ENCODE results near the gene GPS1. TPM values are rescaled to one million over a fixed set of nuclear protein-coding genes. Genes with fewer than 3 reads are reported as not detected.

GPS1 gene
- total and polyA plus RNA-seq, 9 of the 15 experiments (the other 6 are each of a cell fraction or from before 2014, with no cell fraction given) = 3.1 to 167 (median 69.9) TPM

GRCh38 chr17:82030470-82031302 lies 21.0 kb upstream of the GPS1 start (continued):
- TF ChIP-seq NEUROD1 (IDR thresholded peaks at IDR 0.05; ENCODE audit: borderline replicate concordance, low read depth, low read length, partially characterized antibody) (peak; percentile 49), HNRNPK (IDR thresholded peaks at IDR 0.05; ENCODE audit: low read depth, low read length, poor library complexity, severe bottlenecking) (no peak), KLF13 (tag; IDR thresholded peaks at IDR 0.05; ENCODE audit: borderline replicate concordance, low read depth) (no peak), PRMT5 (CRISPR knock-in tag; IDR thresholded peaks at IDR 0.05) (no peak), BDP1 (IDR thresholded peaks at IDR 0.05; ENCODE audit: insufficient read depth, insufficient read length) (no peak), LARP7 (IDR thresholded peaks at IDR 0.05) (no peak), ID3 (CRISPR knock-in tag; IDR thresholded peaks at IDR 0.05) (no peak), ID3 (tag; IDR thresholded peaks at IDR 0.05) (no peak), ZNF639 (CRISPR knock-in tag; conservative IDR thresholded peaks at IDR 0.05 in 1 of 2, IDR thresholded peaks at IDR 0.05 in 1 of 2) (no peak), CBX2 (IDR thresholded peaks at IDR 0.05; ENCODE audit: insufficient read depth, low read length, poor library complexity, severe bottlenecking) (no peak), RUNX1 (IDR thresholded peaks at IDR 0.05; ENCODE audit: low read depth) (no peak), ZNF133 (CRISPR knock-in tag; IDR thresholded peaks at IDR 0.05) (no peak), RBM14 (IDR thresholded peaks at IDR 0.05; ENCODE audit: borderline replicate concordance, insufficient read depth, low read depth, low read length) (no peak), ZNF707 (CRISPR knock-in tag; conservative IDR thresholded peaks at IDR 0.05) (no peak), CREB1 (IDR thresholded peaks at IDR 0.05) (no peak), CREB1 (CRISPR knock-in tag; IDR thresholded peaks at IDR 0.05) (peak; percentile 71), ZNF146 (CRISPR knock-in tag; IDR thresholded peaks at IDR 0.05; ENCODE audit: unreplicated experiment) (no peak), ZBTB5 (IDR thresholded peaks at IDR 0.05) (no peak), CHD2 (IDR thresholded peaks at IDR 0.05; ENCODE audit: low read depth, low read length) (no peak), COPS2 (conservative IDR thresholded peaks at IDR 0.05) (no peak), MEF2D (tag; conservative IDR thresholded peaks at IDR 0.05; ENCODE audit: low read depth) (no peak), CBX5 (IDR thresholded peaks at IDR 0.05; ENCODE audit: borderline replicate concordance, low read depth) (no peak), ZNF23 (CRISPR knock-in tag; IDR thresholded peaks at IDR 0.05) (no peak)

Data from K562 (cell line).